Measurements from ENCODE around the gene SLC22A23.

DNA sequence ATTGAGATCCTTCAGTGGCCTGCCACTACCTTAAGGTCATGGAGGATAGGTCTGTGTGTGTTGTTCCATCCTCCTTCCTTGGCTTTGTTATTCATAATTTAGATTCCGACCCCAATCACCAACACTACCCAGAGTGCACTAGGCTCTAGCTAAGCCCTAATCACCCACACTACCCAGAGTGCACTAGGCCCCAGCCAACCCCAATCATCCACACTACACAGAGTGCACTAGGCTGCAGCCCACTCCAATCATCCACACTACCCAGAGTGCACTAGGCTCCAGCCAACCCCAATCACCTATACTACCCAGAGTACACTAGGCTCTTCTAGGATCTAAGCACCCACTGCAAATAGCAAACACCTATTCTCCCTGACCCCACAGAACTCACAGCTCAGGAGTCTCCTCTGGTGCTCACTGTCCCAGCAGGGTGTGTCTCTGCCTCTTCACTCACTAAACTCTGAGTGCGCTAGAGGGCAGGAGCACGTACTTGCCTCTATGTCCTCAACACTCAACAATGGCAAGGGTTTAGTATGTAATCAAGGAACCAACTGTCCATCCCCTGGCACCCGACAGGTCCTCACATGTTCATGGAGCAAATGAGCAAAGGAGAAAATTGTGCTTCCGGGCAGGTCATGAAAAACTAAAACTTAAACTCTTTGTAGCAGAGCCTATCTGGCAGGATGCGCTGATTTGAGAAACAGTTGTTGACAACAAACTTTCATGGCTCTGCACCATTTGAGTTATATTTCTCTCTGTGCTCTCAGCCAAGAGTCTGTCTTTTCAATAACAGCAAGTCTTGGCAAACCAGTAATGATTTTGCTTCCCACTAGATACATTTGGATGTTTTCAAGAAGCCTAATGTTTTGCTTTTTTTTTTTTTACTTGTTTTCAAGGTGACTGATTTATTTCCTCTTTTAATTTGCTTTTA is 54.3 kb downstream of the SLC22A23 start:
- TF ChIP-seq, protein P1, sequence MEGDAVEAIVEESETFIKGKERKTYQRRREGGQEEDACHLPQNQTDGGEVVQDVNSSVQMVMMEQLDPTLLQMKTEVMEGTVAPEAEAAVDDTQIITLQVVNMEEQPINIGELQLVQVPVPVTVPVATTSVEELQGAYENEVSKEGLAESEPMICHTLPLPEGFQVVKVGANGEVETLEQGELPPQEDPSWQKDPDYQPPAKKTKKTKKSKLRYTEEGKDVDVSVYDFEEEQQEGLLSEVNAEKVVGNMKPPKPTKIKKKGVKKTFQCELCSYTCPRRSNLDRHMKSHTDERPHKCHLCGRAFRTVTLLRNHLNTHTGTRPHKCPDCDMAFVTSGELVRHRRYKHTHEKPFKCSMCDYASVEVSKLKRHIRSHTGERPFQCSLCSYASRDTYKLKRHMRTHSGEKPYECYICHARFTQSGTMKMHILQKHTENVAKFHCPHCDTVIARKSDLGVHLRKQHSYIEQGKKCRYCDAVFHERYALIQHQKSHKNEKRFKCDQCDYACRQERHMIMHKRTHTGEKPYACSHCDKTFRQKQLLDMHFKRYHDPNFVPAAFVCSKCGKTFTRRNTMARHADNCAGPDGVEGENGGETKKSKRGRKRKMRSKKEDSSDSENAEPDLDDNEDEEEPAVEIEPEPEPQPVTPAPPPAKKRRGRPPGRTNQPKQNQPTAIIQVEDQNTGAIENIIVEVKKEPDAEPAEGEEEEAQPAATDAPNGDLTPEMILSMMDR (IDR thresholded peaks at IDR 0.05), result no peak
- TF ChIP-seq POLR2A (IDR thresholded peaks at IDR 0.05), result no peak

Measured in adrenal gland (tissue), 5 donors.